GM18951 (cell line): ENCODE results near the gene DCDC1.

Experiments used
- POLR2A ChIP-seq: IDR thresholded peaks from 4 replicates; pipeline ENCODE4 v1.6.1; 2011; ENCODE audit warnings: mild to moderate bottlenecking; ENCODE audit not compliant: insufficient read length, insufficient read depth; ENCODE audit errors: extremely low read depth
- in situ Hi-C: fragments of 300-500 bp; cut with MboI; formaldehyde crosslinking; loops from one replicate; pipeline ENCODE4 v1.12.0; 2022; ENCODE audit warnings: low sequenced_read_pairs, mixed read lengths, inconsistent platforms; ENCODE audit not compliant: unreplicated experiment

Gene DCDC1

GRCh38 chr11:31022080-31022479 lies 347.5 kb downstream of the DCDC1 start:
- TF ChIP-seq POLR2A: no peak
- in situ Hi-C loops: no loop called here

- in situ Hi-C loops: no loop called here
- TF ChIP-seq POLR2A: no peak
These were observed 349.8 kb downstream of the DCDC1 start for GRCh38 chr11:31019786-31020185.

DNA sequence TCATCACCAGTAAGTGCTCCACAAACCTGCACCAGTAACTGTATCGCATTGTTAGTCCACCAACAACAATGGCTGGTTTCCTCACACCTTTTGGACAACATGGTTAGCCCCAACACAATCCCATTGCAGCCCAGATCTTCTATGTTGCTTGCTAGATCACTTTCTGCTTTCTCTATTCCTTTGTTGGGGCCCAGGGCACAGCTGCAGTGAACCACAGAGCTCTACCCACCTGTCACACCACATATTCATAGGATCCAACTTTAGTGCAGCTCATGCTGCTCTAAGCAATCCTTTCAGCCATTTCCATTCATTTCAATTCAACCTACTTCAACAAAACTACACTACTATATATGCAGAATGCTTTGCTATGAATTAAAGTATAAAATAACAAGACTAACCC lies 364.3 kb downstream of the DCDC1 start:
- no peak for TF ChIP-seq POLR2A
- in situ Hi-C loops: no loop called here

DNA sequence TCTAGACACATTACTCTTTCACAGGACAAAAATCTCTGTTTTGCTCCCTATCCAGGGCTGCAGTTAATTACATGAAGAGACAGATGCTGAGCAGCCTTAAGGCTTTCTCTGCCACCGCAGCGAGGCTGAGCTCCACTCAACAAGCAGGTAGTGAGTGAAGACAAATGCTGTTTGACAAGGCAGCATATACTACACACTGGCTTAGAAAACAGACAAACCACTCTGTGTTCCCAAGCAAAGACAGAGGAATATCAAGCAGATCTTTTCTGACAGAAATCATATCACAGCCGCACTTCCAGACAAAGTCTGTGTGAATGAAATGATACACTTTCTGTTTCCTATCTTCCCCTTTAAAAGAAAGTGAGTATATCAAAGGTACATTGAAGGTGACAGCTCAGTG lies 368.1 kb downstream of the DCDC1 start:
- in situ Hi-C loops: no loop called here
- no peak for TF ChIP-seq POLR2A

DNA sequence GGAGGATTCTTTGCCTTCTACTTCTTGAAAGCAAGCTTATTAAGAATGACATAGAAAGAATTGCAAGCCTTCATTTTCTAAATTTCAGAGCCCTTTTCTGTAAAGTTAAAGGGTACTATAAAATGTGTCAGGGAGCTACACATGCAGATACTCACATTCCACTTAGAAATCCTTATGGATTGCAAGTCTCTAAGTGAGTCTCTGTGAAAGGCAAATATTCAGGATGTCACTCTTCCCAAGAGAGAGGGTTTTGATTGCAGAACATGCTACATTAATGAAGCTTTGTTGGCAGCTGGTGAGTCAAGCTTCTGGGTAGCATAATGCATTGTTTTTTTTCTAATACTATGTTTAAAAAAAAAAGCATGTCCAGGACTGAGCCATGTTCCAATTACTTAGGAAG lies 369.2 kb downstream of the DCDC1 start:
- in situ Hi-C loops: no loop called here
- TF ChIP-seq POLR2A: no peak

DNA sequence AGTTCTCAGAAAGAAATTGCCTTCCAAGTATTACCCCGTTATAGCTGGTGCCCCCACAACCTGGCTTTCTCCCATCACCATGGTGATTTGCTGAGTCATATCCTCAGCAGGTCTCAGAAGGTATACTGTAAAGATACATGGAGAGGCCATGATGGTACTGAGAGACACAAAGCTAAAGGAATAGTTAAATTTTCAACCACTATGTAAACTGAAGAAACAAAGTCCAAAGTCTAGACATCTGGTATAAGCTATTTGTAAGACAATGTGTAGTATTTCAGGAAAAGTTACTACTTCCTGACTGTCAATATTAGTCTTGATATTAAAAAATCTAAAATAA lies 377.1 kb downstream of the DCDC1 start:
- in situ Hi-C loops: no loop called here
- no peak for TF ChIP-seq POLR2A

GRCh38 chr11:30991802-30992512 lies 377.6 kb downstream of the DCDC1 start:
- in situ Hi-C loops: no loop called here
- TF ChIP-seq POLR2A: no peak

- TF ChIP-seq POLR2A: no peak
- in situ Hi-C loops: no loop called here
These were observed 378.2 kb downstream of the DCDC1 start for GRCh38 chr11:30991376-30991775.

DNA sequence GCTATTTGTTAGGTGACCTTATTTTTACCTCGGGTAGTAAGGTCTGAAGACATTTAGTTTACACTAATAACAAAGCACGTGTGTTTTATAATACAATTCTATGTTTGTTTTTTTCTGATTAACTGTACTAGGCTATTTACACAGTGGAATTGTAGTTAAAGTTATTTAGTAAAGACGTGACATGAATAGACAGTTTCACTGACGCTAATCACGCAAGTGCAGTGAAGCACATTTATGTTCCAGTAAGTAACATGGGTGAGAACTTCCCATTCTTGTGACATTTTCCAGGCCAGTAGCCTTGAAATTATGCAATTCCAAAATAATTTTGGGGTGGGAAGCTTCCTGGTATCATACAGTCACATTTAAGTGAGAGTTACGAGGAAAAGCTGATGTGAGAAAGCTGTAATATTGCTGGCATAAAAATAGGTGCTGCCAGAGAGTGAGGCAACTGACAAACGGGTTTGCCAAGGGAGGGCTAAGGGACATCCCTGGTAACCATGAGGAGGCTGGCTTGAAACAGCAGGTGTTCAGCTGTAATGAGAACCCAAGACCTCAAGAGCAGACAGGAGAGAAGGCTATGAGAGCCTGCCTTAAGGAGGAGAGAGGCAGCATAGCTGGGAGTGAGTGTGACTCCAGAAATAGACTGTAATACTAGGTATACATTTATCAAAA lies 378.8 kb downstream of the DCDC1 start:
- in situ Hi-C loops: no loop called here
- no peak for TF ChIP-seq POLR2A

DNA sequence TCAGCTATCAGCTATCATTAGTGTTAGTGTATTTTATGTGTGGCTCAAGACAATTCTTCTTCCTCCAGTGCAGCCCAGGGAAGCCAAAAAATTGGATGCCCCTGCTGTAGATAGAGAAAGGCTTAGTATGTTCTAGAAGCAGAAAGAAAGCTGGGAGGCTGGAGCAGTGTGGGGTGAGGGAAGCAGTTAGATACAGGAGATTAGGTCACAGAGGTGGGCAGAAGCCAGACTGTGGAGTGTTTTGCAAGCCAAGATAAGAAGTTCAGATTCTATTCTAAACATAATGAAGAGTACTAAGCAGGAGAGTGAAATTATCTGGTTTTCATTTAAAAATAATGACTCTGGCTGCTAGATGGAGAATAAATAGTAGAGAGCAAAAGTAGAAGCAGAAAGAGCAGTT lies 381.7 kb downstream of the DCDC1 start:
- no peak for TF ChIP-seq POLR2A
- in situ Hi-C loops: no loop called here

DNA sequence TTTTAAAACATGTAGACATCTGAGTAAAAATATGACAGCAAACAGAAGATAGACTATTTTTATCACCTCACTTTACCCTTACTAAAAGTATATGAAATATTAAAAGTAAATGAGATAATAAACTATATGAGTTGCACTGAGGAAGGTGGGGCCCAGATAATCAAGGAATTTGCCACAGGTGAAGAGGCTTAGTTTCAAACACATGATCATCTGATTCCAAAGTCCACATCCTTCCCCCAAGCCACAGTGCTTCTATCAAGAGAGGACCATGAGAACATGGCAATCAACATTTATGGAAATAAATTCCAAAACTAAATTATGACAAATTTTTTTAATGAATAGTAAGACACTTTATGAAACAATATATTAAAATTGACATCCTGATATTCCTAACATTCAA lies 384.0 kb downstream of the DCDC1 start:
- in situ Hi-C loops: no loop called here
- no peak for TF ChIP-seq POLR2A

DNA sequence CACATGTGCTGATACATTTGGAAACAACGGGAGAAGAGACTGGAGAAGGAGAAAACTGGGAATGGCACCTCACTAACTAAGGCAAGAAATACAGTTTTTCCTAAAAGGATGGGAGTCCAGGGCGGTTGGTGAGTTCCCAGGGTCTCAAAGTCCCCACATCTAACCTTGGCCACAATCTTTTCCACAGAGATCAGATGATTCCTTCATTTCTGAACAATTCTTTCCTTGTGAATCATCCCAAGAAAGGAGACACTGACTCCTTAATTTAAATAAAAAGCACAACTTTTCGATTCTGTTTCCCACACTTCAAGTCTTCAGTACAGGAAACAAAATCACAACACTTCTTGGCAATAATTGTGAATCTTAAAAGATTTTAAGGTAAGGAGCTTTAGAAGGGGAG lies 384.7 kb downstream of the DCDC1 start:
- in situ Hi-C loops: no loop called here
- TF ChIP-seq POLR2A: no peak

- no peak for TF ChIP-seq POLR2A
- in situ Hi-C loops: no loop called here
These were observed 385.1 kb downstream of the DCDC1 start for GRCh38 chr11:30984442-30984816.

DNA sequence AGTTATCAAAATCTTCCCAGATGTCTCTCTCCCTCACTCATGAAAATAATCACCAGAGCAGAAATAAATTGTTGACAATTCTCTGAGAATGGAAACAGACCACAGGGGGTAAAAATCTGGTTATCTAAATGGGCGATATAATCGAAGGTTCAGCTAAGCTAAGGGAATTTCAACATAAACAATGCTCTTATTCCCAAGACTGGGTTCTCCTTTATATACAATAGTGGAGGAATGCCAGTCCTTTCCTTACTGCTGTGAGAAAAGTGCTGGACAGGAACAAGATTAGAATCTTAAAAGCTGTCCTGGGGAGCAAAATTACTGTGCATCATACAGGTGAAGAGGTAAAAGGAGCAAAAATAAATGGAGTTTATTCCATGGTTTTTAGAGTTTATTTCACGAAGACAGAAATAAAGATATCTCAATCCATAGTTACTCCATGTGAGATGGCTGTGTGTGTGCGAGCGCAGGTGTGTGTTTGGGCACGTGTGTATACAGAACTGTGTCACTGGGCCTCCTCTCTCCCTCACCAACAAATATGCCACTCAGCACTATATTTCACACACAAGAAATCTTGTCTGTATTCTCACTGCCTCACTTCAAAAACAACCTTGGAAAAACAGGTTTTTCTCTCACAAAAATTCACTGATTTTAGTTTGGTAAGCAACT lies 385.6 kb downstream of the DCDC1 start:
- no peak for TF ChIP-seq POLR2A
- in situ Hi-C loops: no loop called here
